PC-3 (cell line): ENCODE measurements around the gene DGUOK.

Experiments used
- EZH2 ChIP-seq: fragments of 300-600 bp; sonication (generic); IDR thresholded peaks from one replicate; pipeline ENCODE4 v1.6.1; 2017; ENCODE audit warnings: antibody characterized with exemption, mild to moderate bottlenecking, low read length; ENCODE audit not compliant: unreplicated experiment
- EZH2phosphoT487 ChIP-seq: fragments of 300-600 bp; sonication (generic); IDR thresholded peaks from 2 replicates; pipeline ENCODE4 v1.6.1; 2018; ENCODE audit warnings: mild to moderate bottlenecking, antibody characterized with exemption, low read length, borderline replicate concordance
- TF ChIP-seq, protein P1 (sequence below): fragments of 300-600 bp; sonication (generic); conservative IDR thresholded peaks from 2 replicates; pipeline ENCODE4 v1.5.1; 2017; ENCODE audit warnings: antibody characterized with exemption, low read depth, mild to moderate bottlenecking, low read length

DNA sequence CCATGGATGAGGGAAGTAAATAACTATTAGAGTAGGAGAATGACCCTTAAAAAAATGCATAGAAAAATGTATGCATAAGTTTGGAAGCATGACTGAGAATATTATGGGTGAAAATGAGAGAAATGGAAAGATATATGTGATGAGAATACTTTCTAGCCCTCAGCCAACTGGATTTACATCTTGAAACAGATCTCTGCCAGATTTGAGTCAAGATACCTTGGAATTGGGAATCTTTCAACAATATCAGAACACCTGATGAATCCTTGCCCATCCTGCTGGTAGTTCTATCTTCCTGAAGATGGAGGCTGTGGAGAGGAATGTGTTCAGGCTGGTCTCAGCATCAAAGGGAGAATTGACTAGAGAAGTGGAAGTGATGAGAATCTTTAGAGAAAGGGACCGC lies 63.9 kb downstream of the DGUOK start:
- TF ChIP-seq, protein P1, sequence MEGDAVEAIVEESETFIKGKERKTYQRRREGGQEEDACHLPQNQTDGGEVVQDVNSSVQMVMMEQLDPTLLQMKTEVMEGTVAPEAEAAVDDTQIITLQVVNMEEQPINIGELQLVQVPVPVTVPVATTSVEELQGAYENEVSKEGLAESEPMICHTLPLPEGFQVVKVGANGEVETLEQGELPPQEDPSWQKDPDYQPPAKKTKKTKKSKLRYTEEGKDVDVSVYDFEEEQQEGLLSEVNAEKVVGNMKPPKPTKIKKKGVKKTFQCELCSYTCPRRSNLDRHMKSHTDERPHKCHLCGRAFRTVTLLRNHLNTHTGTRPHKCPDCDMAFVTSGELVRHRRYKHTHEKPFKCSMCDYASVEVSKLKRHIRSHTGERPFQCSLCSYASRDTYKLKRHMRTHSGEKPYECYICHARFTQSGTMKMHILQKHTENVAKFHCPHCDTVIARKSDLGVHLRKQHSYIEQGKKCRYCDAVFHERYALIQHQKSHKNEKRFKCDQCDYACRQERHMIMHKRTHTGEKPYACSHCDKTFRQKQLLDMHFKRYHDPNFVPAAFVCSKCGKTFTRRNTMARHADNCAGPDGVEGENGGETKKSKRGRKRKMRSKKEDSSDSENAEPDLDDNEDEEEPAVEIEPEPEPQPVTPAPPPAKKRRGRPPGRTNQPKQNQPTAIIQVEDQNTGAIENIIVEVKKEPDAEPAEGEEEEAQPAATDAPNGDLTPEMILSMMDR = no peak
- TF ChIP-seq EZH2 (no peak), EZH2phosphoT487 (no peak)
